Fibroblast of skin of left biceps (primary cell): ENCODE measurements around the gene FBXO27.
"Not testable (repeated sequence)": the region's sequence is repeated elsewhere in the genome, so short reads cannot be mapped to it uniquely, and the experiment has no call there.

ENCODE experiments used
- DNase-seq, 2 experiments: peaks; one replicate each; pipeline ENCODE4 v3.0.0-alpha.2; 2013; ENCODE audit warnings: low read depth in 2 of 2

Gene FBXO27, protein sequence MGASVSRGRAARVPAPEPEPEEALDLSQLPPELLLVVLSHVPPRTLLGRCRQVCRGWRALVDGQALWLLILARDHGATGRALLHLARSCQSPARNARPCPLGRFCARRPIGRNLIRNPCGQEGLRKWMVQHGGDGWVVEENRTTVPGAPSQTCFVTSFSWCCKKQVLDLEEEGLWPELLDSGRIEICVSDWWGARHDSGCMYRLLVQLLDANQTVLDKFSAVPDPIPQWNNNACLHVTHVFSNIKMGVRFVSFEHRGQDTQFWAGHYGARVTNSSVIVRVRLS

DNA sequence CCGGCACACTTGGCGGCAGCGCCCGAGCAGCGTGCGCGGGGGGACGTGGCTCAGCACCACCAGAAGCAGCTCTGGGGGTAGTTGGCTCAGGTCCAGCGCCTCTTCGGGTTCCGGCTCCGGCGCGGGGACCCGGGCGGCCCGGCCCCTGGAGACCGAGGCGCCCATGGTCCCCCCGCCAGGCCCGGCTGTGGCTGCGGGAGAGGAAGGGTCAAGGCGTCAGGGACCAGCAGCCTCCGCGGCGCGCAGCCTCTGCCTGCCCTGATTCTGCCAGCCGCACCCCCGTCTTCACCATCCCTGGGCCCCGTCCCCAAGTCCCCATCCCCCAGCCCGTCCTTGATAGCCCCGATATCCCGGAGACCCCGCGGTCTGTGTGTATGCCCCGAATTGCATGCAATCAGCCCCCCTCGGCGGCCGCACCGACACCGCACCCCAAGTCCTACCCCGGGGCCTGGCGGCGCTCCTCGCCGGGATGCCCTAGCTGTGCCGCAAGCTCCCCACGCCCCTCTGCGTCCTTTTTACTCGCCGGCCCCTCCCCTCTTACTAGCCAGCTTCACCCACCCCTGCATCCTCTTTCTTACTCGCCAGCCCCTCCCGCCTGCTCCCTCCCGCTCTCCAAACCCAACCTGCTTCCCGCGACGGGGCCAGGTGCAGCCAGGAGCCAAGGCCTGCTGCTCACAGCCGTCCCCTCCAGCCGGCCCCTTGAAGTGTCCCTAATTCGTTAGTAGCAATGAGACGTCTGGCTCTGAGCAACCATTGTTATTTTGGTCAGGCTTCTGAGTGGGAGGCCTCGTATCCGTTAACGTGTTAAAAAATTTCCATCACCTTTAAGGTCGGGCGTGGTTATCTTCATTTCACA lies at the start of gene FBXO27:
TSS of gene FBXO27 (minus strand) at position 487 of the 856 bp plus-strand sequence. CDS start at position 165, 322 bp downstream.
- DNase-seq = no peak

DNA sequence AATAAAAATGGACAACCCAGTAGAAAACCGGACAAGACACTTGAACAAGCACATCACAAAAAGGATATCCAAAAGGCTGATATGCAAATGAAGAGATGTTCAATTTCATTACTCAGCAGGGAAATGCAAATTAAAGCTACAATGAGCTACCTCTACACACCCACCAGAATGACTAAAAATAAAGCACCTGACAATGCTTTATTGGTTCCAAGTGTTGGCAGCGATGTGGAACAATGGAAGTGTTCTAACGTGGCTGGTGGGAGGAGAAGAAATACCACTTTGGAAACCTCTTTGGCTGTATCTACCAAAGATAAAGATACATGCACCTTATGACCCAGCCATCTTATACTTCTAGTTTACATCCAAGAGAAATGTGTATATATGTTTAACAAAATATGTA lies 48.1 kb upstream of the FBXO27 start:
- DNase-seq = no peak

DNA sequence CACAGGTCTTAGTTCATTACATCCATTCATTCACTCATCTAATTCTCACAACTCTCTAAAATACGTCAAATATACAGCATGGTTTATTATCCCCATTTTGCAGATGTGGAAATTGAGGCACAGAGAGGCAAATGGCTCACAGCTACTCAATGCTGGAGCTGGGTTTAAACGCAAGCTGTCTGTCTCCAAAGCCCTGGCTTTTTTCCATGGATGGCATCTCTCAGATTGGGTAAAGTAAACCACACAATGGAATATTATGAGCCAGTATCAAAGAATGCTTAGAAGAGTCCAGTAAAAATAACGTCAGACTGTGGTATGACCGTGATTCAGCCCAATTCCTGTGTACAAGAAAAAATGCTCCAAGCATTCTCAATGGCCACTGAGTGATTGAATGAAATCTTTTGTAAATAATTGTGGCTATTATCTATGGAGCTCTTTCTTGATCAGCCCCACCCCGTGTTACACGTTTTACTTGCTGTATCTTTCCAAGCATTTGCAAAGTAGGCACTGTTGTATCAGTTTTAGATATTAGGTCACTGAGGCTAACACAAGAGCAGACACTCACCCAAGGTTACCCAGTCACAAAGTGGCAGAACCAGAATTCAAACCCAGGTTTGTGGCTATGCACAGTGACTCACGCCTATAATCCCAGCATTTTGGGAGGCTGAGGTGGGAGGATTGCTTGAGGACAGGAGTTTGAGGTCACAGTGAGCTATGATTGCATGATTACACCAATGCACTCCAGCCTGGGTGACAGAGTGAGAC lies 46.3 kb upstream of the FBXO27 start:
- DNase-seq = peak; percentile 70 to 74

GRCh38 chr19:39077323-39077722 lies 45.0 kb upstream of the FBXO27 start:
- no peak for DNase-seq

DNA sequence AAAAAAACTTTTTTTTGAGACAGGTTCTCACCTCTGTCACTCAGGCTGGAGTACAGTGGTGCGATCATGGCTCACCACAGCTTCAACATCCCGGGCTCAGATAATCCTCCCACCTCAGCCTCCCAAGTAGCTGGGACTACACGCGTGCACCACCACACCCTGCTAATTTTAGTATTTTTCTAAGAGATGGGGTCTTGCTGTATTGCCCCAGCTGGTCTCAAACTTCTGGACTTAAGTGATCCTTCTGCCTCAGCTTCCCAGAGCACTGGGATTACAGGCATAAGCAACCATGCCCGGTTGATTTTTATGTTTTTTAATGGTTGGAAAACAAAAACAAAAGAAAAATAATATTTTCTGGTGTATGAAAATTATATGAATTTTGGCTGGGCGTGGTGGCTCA lies 42.6 kb upstream of the FBXO27 start:
- no peak for DNase-seq

GRCh38 chr19:39074205-39074692 lies 41.9 kb upstream of the FBXO27 start:
- no peak for DNase-seq

DNA sequence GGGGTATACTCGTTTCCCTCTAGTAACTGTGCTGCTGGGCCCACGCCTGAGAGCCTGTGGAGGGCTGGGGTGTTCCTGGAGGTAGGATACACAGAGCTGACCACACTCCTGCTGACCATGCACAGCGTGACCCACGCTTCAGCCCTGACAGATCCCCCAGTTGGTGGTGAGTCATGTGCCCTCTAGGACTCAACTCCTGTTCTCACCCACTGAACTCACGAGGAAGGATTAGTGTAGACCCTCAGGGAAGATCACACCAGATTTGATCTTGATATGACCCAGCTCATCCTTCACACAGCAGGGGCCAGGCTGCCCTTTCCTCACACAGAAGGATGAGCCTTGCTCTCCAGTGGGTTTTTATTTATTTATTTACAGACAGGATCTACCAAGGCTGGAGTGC lies 38.5 kb upstream of the FBXO27 start:
- DNase-seq = no peak

GRCh38 chr19:39068259-39068658 lies 35.9 kb upstream of the FBXO27 start:
- DNase-seq = not testable (repeated sequence)

DNA sequence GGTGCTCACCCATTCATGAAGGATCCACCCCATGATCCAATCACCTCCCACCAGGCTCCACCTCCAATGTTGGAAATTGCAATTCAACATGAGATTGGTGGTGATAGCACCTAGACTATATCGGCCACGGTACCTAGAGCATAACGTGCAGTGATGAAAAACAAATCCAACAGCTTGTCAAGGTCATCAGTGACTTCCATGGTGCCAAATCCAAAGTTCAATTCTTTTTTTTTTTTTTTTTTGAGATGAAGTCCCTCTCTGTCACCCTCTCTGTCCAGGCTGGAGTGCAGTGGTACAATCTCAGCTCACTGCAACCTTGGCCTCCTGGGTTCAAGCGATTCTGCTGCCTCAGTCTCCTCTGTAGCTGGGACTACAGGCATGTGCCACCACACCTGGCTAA lies 34.8 kb upstream of the FBXO27 start:
- no peak for DNase-seq

- no peak for DNase-seq
These were observed 33.6 kb upstream of the FBXO27 start for GRCh38 chr19:39065928-39066327.

DNA sequence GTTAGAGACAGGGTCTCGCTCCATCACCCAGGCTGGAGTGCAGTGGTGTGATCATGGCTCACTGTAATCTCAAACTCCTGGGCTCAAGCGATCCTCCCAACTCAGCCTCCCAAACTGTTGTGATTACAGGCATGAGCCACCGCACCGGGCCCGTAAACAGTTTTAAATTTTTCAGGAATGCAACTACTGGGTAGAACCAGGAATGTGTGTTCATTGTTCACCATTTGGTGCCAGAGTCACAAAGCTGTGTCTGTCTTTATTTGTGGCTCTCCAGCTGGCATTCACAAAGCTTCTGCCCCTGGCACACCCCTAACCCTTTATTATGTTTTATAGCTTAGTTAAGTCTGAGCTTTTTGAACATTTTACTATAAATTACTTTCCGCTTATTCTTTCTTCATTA lies 32.1 kb upstream of the FBXO27 start:
- DNase-seq = no peak

GRCh38 chr19:39060171-39060570 lies 27.8 kb upstream of the FBXO27 start:
- DNase-seq = no peak

DNA sequence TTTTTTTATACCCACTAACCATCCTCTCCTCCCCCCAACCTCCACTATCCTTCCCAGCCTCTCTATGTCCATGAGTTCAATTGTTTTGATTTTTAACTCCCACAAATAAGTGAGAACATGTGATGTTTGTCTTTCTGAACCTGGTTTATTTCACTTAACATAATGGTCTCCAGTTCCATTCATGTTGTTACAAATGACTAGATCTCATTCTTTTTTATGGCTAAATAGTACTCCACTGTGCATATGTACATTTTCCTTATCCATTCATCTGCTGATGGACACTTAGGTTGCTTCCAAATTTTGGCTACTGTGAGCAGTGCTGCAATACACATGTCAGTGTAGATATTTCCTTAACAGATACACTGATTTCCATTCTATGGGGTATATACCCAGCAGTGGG lies 27.0 kb upstream of the FBXO27 start:
- DNase-seq = no peak

GRCh38 chr19:39057615-39058014 lies 25.3 kb upstream of the FBXO27 start:
- no peak for DNase-seq

DNA sequence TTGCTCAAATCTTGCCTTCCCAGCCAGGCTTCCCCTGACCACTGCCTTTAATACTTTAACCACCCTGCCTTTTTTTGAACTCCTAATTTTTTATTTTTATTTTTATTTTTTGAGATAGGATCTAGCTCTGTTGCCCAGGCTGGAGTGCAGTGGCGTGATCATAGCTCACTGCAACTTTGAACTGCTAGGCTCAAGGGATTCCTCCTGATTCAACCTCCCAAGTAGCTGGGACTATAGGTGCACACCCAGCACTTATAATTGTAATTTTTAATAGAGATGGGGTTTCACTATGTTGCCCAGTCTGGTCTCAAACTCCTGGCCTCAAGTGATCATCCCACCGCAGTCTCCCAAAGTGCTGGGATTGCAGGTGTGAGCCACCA lies 21.7 kb upstream of the FBXO27 start:
- DNase-seq = no peak

DNA sequence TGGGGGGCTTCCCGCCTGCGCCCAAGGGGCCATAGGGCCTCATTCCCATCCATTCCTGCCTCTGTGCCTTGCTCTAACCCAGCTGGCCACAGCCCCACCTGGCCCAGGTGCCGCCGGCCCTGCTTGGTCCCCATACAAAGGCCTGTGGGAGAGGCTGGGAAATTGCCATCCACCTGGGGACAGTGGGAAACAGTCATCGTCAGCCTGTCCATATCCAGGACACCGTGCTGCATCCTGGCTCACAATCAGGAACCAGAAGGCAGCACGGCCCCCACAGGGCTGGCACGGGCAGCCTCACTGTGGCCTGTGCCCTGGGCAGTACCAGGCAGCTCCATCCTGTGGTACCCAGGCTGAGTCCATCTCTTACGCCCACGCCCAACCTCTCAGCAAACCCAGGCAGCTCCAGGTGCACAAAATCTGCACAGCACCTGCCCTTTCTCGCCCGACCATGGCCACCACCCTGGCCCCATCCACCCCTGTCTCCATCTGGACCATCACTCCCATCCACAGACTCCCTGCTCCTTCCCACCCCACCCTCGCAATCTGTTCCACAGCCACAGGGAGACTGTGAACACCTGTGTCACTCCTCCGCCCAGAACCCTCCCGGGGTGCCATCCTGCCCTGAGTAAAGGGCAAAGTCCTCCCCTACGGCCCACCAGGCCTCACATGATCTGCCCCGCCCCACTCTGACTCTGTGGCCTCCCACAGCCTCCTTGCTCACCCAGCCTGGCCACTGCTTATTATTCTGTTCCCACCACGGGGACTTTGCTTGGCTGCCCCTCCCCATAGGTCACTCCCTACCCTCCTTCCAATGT lies 21.1 kb upstream of the FBXO27 start:
- no peak for DNase-seq

DNA sequence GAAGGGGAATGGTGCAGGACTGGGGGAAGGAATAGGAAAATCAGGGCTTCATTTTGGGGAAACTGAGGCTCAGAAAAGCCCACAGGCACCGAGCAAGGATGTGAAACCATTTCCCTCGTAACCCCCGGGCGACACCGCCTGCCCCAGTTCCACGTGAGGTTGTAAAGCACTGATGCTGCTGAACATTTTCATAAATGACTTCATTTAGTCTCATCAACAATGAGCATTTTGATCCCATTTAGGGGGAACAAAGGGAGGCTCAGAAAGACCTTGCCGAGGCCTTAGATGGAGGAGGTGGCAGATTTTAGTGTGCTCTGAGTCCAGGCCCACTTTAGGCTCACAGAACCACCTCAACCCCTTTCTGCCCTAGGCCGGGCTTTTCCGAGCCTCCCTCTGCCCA lies 20.5 kb upstream of the FBXO27 start:
- DNase-seq = no peak

GRCh38 chr19:39052243-39052746 lies 19.9 kb upstream of the FBXO27 start:
- DNase-seq = no peak

- no peak for DNase-seq
These were observed 14.7 kb upstream of the FBXO27 start for GRCh38 chr19:39047073-39047472.

DNA sequence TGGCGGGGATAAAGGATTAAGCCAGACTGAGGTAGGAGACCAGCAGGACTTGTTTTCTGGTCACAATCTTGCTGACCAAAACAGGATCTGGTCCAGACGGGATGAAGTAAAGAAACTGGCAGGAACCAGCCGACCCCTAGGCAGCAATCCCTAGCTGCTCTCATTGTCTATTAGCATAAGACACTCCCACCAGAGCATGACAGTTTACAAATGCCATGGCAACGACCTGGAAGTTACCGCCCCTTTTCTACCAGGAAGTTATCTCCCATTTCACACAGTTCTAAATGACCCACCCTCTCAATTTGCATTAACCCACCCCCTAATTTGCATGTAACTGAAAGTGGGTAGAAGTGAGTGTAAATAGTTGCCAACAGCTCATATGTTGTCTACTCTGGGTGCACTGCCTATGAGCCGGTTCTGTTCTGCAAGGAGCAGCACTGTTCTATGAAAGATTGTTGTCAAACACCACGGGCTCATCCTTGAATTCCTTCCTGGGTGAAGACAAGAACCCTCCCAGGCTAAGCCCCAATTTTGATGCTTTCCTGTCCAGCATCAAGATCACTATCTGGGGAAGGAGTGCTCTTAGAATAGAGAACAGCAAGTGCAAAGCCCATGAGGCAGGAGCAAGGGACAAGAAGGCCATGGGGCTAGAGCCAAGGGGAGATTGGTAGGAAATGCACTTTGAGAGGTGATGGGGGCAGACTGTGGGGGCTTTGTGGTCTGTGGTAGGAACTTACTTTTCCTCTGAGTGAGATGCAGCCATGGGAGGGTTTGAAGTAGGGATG lies 13.9 kb upstream of the FBXO27 start:
- DNase-seq = no peak
